D721Med (cell line): ENCODE measurements around the gene GATC.

ENCODE experiments used
- DNase-seq: peaks from one replicate; pipeline ENCODE4 v3.0.0; 2011; ENCODE audit warnings: low spot score; ENCODE audit not compliant: insufficient read length
- FAIRE-seq: peaks from 2 replicates; lab custom pipeline; 2011; peaks lifted over from hg19 to GRCh38; lab: Jason Lieb, UNC
- TF ChIP-seq, protein P1 (sequence below): IDR thresholded peaks from 2 replicates; pipeline ENCODE4 v1.5.1; 2012; ENCODE audit warnings: mild to moderate bottlenecking, control low read depth; ENCODE audit not compliant: insufficient read depth; ENCODE audit errors: missing control alignments

GATC gene

GRCh38 chr12:120406069-120406468 lies 40.2 kb upstream of the GATC start:
- TF ChIP-seq, protein P1, sequence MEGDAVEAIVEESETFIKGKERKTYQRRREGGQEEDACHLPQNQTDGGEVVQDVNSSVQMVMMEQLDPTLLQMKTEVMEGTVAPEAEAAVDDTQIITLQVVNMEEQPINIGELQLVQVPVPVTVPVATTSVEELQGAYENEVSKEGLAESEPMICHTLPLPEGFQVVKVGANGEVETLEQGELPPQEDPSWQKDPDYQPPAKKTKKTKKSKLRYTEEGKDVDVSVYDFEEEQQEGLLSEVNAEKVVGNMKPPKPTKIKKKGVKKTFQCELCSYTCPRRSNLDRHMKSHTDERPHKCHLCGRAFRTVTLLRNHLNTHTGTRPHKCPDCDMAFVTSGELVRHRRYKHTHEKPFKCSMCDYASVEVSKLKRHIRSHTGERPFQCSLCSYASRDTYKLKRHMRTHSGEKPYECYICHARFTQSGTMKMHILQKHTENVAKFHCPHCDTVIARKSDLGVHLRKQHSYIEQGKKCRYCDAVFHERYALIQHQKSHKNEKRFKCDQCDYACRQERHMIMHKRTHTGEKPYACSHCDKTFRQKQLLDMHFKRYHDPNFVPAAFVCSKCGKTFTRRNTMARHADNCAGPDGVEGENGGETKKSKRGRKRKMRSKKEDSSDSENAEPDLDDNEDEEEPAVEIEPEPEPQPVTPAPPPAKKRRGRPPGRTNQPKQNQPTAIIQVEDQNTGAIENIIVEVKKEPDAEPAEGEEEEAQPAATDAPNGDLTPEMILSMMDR: no peak
- DNase-seq: no peak
- FAIRE-seq: no peak

DNA sequence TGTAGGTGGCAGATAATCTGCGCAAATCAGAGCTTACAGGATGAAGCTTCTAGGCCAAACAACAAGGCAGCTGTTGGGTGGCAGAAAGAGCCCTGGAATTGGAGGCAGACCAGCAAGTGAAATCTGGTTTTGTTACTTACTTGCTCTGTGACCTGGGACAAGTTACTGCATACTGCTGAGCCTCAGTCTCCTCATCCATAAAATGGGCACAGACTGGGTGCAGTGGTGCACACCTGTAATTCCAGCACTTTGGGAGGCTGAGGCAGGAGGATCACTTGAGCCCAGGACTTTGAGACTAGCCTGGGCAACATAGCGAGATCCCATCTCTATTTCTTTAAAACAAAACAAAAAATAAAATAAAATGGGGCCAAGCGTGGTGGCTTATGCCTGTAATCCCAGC lies 39.7 kb upstream of the GATC start:
- DNase-seq (no peak), FAIRE-seq (no peak)
- TF ChIP-seq, protein P1: no peak

DNA sequence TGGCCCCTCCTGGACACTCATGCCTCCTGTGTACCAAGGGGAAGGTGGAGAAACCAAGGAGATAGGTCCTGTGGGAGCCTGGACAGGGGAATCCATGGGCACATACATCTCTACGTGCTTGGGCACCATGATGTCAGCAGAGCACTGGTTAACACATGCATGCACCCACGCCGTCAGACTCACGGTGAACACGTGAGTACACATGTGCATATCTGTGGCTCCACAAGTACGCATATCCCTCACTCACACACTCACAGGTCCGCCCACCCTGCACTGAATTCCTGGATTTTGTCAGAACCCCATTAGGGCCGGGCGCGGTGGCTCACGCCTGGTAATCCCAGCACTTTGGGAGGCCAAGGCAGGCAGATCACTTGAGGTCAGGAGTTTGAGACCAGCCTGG lies 37.5 kb upstream of the GATC start:
- FAIRE-seq: no peak
- TF ChIP-seq, protein P1: no peak

GRCh38 chr12:120412421-120412820 lies 33.8 kb upstream of the GATC start:
- FAIRE-seq: no peak
- DNase-seq: no peak
- TF ChIP-seq, protein P1: no peak

More for the DNA sequence above, 37.5 kb upstream of the GATC start:
- no peak for DNase-seq

- DNase-seq (no peak), FAIRE-seq (no peak)
- TF ChIP-seq, protein P1: no peak
Measured at GRCh38 chr12:120413901-120414695, 32.1 kb upstream of the GATC start.

DNA sequence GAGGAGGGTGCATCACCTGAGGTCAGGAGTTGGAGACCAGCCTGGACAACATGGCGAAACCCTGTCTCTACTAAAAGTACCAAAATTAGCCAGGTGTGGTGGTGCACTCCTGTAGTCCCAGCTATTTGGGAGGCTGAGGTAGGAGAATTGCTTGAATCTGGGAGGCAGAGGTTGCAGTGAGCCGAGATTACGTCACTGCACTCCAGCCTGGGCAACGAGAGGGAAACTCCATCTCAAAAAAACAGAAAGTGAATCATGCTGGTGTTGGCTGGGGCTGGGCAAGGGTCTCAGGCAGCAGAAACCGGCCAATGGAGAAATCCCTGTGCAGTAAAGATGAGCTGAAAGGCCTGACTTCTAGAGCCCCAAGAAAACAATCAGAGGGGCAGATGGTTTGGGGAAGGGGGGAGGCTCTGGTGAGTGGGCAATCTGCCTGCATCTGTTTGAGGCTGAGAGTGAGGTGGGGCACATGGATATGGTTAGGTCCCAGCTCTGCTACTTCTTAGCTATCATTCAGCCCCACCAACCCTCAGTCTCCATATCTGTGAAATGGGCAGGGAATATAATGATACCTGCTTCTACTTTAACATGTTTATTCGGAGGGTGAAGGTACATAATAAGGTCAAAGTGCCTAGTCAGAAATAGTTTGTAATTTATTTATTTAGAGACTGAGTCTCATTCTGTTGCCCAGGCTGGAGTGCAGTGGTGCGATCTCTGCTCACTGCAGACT lies 29.6 kb upstream of the GATC start:
- DNase-seq: no peak
- TF ChIP-seq, protein P1: no peak
- no peak for FAIRE-seq

- no peak for FAIRE-seq
- no peak for DNase-seq
- TF ChIP-seq, protein P1: no peak
Measured at GRCh38 chr12:120417917-120418580, 28.2 kb upstream of the GATC start.
